H1 (cell line): ENCODE data around the gene GSG1L. TPM values are rescaled to one million over a fixed set of nuclear protein-coding genes. Genes with fewer than 3 reads are reported as not detected.

Experiments
- CTCF ChIA-PET: fragments of 300-600 bp; sonication (Branson Sonifier 250); formaldehyde crosslinking; loops from one replicate; lab custom pipeline; 2021; ENCODE audit not compliant: partially characterized antibody; lab: Charles Lee
- POLR2A ChIA-PET: fragments of 300-600 bp; sonication (Branson Sonifier 250); formaldehyde crosslinking; loops from one replicate; lab custom pipeline; 2021; ENCODE audit warnings: inconsistent platforms; ENCODE audit not compliant: partially characterized antibody; lab: Charles Lee
- DNase-seq, 2 experiments: peaks; one replicate each; pipeline versions ENCODE4 v3.0.0 to v3.0.0-alpha.2; 2010 to 2022; ENCODE audit warnings: low spot score in 2 of 2, low read depth in 1 of 2, mixed read lengths in 1 of 2
- FAIRE-seq: peaks from 2 replicates; lab custom pipeline; 2011; peaks lifted over from hg19 to GRCh38; lab: Jason Lieb, UNC
- H2AFZ ChIP-seq: 2 replicates; pipeline ENCODE4 v1.8.1; 2012; ENCODE audit warnings: low read length, inconsistent platforms
- H2AK5ac ChIP-seq: 2 replicates; pipeline ENCODE4 v1.6.1; 2013; ENCODE audit warnings: low read depth, low read length
- H2BK120ac ChIP-seq: replicated peaks from 2 replicates; pipeline ENCODE3; 2013; ENCODE audit warnings: low read depth, low read length, inconsistent platforms
- H2BK12ac ChIP-seq: 2 replicates; pipeline ENCODE4 v1.6.1; 2013; ENCODE audit warnings: low read depth, low read length
- H2BK15ac ChIP-seq: 2 replicates; pipeline ENCODE4 v1.6.1; 2013; ENCODE audit warnings: low read length
- H2BK20ac ChIP-seq: 2 replicates; pipeline ENCODE4 v1.6.1; 2013; ENCODE audit warnings: low read length
- H2BK5ac ChIP-seq: 2 replicates; pipeline ENCODE4 v1.6.1; 2013; ENCODE audit warnings: low read depth, low read length
- H3K14ac ChIP-seq: 2 replicates; pipeline ENCODE4 v1.6.1; 2013; ENCODE audit warnings: inconsistent platforms; ENCODE audit not compliant: insufficient read length
- H3K18ac ChIP-seq: 2 replicates; pipeline ENCODE4 v1.6.1; 2013; ENCODE audit warnings: low read length; ENCODE audit errors: extremely low read depth
- H3K23ac ChIP-seq: 2 replicates; pipeline ENCODE4 v1.6.1; 2013; ENCODE audit warnings: inconsistent platforms; ENCODE audit not compliant: insufficient read length
- H3K23me2 ChIP-seq: 2 replicates; pipeline ENCODE4 v1.6.1; 2013; ENCODE audit warnings: low read depth, low read length
- H3K27ac ChIP-seq: 2 replicates; pipeline ENCODE4 v1.6.1; 2011; ENCODE audit warnings: low read depth, low read length, inconsistent platforms
- H3K27me3 ChIP-seq, 4 experiments: replicated peaks in 1 of 4; 1 replicate in 1 of 4; 2 replicates in 3 of 4; pipeline versions ENCODE4 v1.6.1 to v1.8.1; 2011 to 2013; ENCODE audit warnings: low read length in 3 of 4, mild to moderate bottlenecking in 3 of 4, inconsistent platforms in 2 of 4, mixed read lengths in 2 of 4, moderate library complexity in 1 of 4; ENCODE audit not compliant: control insufficient read depth in 3 of 4, insufficient read depth in 3 of 4; ENCODE audit errors: extremely low read depth in 1 of 4
- H3K36me3 ChIP-seq, 4 experiments: 2 replicates each; pipeline versions ENCODE4 v1.6.1 to v1.8.1; 2011 to 2013; ENCODE audit warnings: mild to moderate bottlenecking in 4 of 4, low read length in 3 of 4, moderate library complexity in 2 of 4, control low read depth in 1 of 4, inconsistent platforms in 1 of 4; ENCODE audit not compliant: insufficient read depth in 4 of 4, control insufficient read depth in 2 of 4
- H3K4ac ChIP-seq: replicated peaks from 2 replicates; pipeline ENCODE3; 2013; ENCODE audit warnings: low read length, low read depth, mixed read lengths, inconsistent platforms; ENCODE audit not compliant: insufficient read length
- H3K4me1 ChIP-seq, 4 experiments: replicated peaks in 1 of 4; 1 replicate in 1 of 4; 2 replicates in 3 of 4; pipeline versions ENCODE4 v1.6.1 to v1.8.1; 2011 to 2013; ENCODE audit warnings: low read length in 3 of 4, inconsistent platforms in 2 of 4, mixed read lengths in 1 of 4; ENCODE audit not compliant: insufficient read depth in 4 of 4, control insufficient read depth in 3 of 4
- H3K4me2 ChIP-seq, 2 experiments: 2 replicates each; pipeline versions ENCODE4 v1.6.1 to v1.8.1; 2011 to 2013; ENCODE audit warnings: low read depth in 2 of 2, low read length in 2 of 2, control low read depth in 1 of 2, inconsistent platforms in 1 of 2, mild to moderate bottlenecking in 1 of 2; ENCODE audit not compliant: insufficient read depth in 1 of 2
- H3K4me3 ChIP-seq, 4 experiments: fragments of 200-600, 300-600 bp in 1 of 4; sonication (generic), shearing (Covaris generic), sonication (Bioruptor Twin) in 1 of 4; 2 replicates each; pipeline versions ENCODE4 v1.5.1 to v1.8.1; 2011 to 2016; ENCODE audit warnings: low read length in 4 of 4, low read depth in 3 of 4, control low read depth in 2 of 4, inconsistent platforms in 2 of 4, mild to moderate bottlenecking in 2 of 4, mixed read lengths in 1 of 4, moderate library complexity in 1 of 4; ENCODE audit not compliant: insufficient read depth in 2 of 4; ENCODE audit errors: extremely low read depth in 1 of 4
- H3K56ac ChIP-seq: replicated peaks from 2 replicates; pipeline ENCODE3; 2013; ENCODE audit warnings: low read depth, mild to moderate bottlenecking, mixed read lengths, low read length, inconsistent platforms; ENCODE audit not compliant: insufficient read length
- H3K79me1 ChIP-seq: 2 replicates; pipeline ENCODE4 v1.6.1; 2013; ENCODE audit warnings: low read depth, low read length, control low read depth
- H3K79me2 ChIP-seq, 2 experiments: 2 replicates each; pipeline versions ENCODE4 v1.6.1 to v1.8.1; 2012 to 2013; ENCODE audit warnings: low read length in 2 of 2, mild to moderate bottlenecking in 2 of 2, inconsistent platforms in 1 of 2; ENCODE audit not compliant: insufficient read depth in 2 of 2, control insufficient read depth in 1 of 2
- H3K9ac ChIP-seq, 4 experiments: replicated peaks in 1 of 4; 1 replicate in 1 of 4; 2 replicates in 3 of 4; pipeline versions ENCODE4 v1.6.1 to v1.8.1; 2011 to 2013; ENCODE audit warnings: low read depth in 3 of 4, low read length in 3 of 4, control low read depth in 2 of 4, mild to moderate bottlenecking in 2 of 4, moderate library complexity in 2 of 4, inconsistent platforms in 1 of 4; ENCODE audit errors: extremely low read depth in 1 of 4
- H3K9me3 ChIP-seq, 2 experiments: 2 replicates each; pipeline versions ENCODE4 v1.6.1 to v1.8.1; 2012 to 2013; ENCODE audit warnings: mild to moderate bottlenecking in 2 of 2, moderate library complexity in 2 of 2, control low read depth in 1 of 2, inconsistent platforms in 1 of 2, low read depth in 1 of 2, low read length in 1 of 2, mixed read lengths in 1 of 2; ENCODE audit not compliant: insufficient read depth in 2 of 2
- H4K20me1 ChIP-seq, 2 experiments: replicated peaks in 1 of 2; 2 replicates each; pipeline versions ENCODE3 to v1.8.1; 2011 to 2013; ENCODE audit warnings: inconsistent platforms in 2 of 2, low read length in 2 of 2, mild to moderate bottlenecking in 1 of 2; ENCODE audit not compliant: insufficient read depth in 2 of 2, control insufficient read depth in 1 of 2
- H4K5ac ChIP-seq: 2 replicates; pipeline ENCODE4 v1.6.1; 2013; ENCODE audit warnings: low read length, low read depth, mixed read lengths, inconsistent platforms; ENCODE audit not compliant: insufficient read length
- H4K8ac ChIP-seq: 2 replicates; pipeline ENCODE4 v1.8.0; 2013; ENCODE audit warnings: mild to moderate bottlenecking, moderate library complexity, low read length, inconsistent platforms; ENCODE audit not compliant: insufficient read depth; ENCODE audit errors: extremely low read depth
- H4K91ac ChIP-seq: replicated peaks from 2 replicates; pipeline ENCODE3; 2013; ENCODE audit warnings: low read length, mixed read lengths, inconsistent platforms; ENCODE audit not compliant: insufficient read length
- ATF2 ChIP-seq: IDR thresholded peaks from 2 replicates; pipeline ENCODE4 v1.6.1; 2012; ENCODE audit warnings: low read length, inconsistent platforms
- CBX8 ChIP-seq: fragments of 300-800, 300-1000 bp; sonication (generic); IDR thresholded peaks from 2 replicates; pipeline ENCODE4 v1.7.1; 2016; ENCODE audit warnings: low read depth, low read length, borderline replicate concordance
- CREB1 ChIP-seq: IDR thresholded peaks from 2 replicates; pipeline ENCODE4 v1.6.1; 2012; ENCODE audit warnings: inconsistent platforms
- EGR1 ChIP-seq: IDR thresholded peaks from 2 replicates; pipeline ENCODE4 v1.6.1; 2011; ENCODE audit warnings: low read depth, low read length, borderline replicate concordance
- EZH2 ChIP-seq: fragments of 200-600 bp; sonication (generic); IDR thresholded peaks from 2 replicates; pipeline ENCODE4 v1.7.1; 2012; ENCODE audit warnings: low read depth, mild to moderate bottlenecking, moderate library complexity, low read length, inconsistent platforms; ENCODE audit not compliant: severe bottlenecking
- GABPA ChIP-seq: IDR thresholded peaks from 2 replicates; pipeline ENCODE4 v1.6.1; 2011; ENCODE audit warnings: mild to moderate bottlenecking, low read length, moderate library complexity, borderline replicate concordance; ENCODE audit not compliant: insufficient read depth
- KDM1A ChIP-seq: fragments of 200-600, 300-600 bp; sonication (generic); IDR thresholded peaks from 2 replicates; pipeline ENCODE4 v1.7.1; 2016; ENCODE audit warnings: mild to moderate bottlenecking, low read length, borderline replicate concordance
- MAFK ChIP-seq: IDR thresholded peaks from 2 replicates; pipeline ENCODE4 v1.6.1; 2012; ENCODE audit warnings: low read depth, mild to moderate bottlenecking, improper control_type of control experiment, low read length
- SP1 ChIP-seq: IDR thresholded peaks from 2 replicates; pipeline ENCODE4 v1.6.1; 2011; ENCODE audit warnings: low read depth, low read length
- SP4 ChIP-seq: IDR thresholded peaks from 2 replicates; pipeline ENCODE4 v1.6.1; 2012; ENCODE audit warnings: low read length, inconsistent platforms
- TBP ChIP-seq: IDR thresholded peaks from 2 replicates; pipeline ENCODE4 v1.6.1; 2011; ENCODE audit warnings: low read depth, low read length, improper control_type of control experiment
- TCF12 ChIP-seq: IDR thresholded peaks from 2 replicates; pipeline ENCODE4 v1.6.1; 2011; ENCODE audit warnings: low read depth, mild to moderate bottlenecking, low read length
- WGBS, 2 experiments: shearing (Covaris generic) in 1 of 2; methylation state at CpG; one replicate each; pipeline versions ENCODE4 v1.1.6 to v1.1.7; 2013 to 2015; ENCODE audit warnings: low lambda C conversion rate in 2 of 2, mixed read lengths in 2 of 2, inconsistent platforms in 1 of 2, low coverage in 1 of 2, missing lambda C conversion rate in 1 of 2; ENCODE audit not compliant: insufficient replicate concordance in 2 of 2, insufficient coverage in 1 of 2, insufficient read length in 1 of 2; ENCODE audit errors: extremely low coverage in 1 of 2, missing lambda C conversion rate in 1 of 2; 5-methylcytosine and 5-hydroxymethylcytosine counted together
- polyA plus RNA-seq, 7 experiments: library from polyadenylated mRNA; depleted of rRNA in 3 of 7; stranded (reverse) in 5 of 7; unstranded in 2 of 7; fragments of >200 nt in 5 of 7; fragments of 200-250 nt in 2 of 7; gene quantifications; 1 replicate in 5 of 7; 2 replicates in 1 of 7; 4 replicates in 1 of 7; pipeline versions ENCODE4 v1.2.1 to v1.2.3, GENCODE V29; 2011 to 2013; ENCODE audit warnings: missing spikeins in 2 of 7, mixed read lengths in 2 of 7
- total RNA-seq: library from RNA; stranded (reverse); fragmentation: NEBNext Ultra II Directional; extraction: Animal tissue kit (Norgen Biotek cat#: 25700); gene quantifications from 2 replicates; pipeline ENCODE4 v1.2.1, GENCODE V29; 2021
- TF ChIP-seq, protein P1 (sequence below): IDR thresholded peaks from 2 replicates; pipeline ENCODE4 v1.6.1; 2011; ENCODE audit warnings: low read depth, mild to moderate bottlenecking, low read length; ENCODE audit not compliant: insufficient read depth

The GSG1L gene
- total and polyA plus RNA-seq, 2 of the 8 experiments (the other 6 are each of a cell fraction or from before 2014, with no cell fraction given) = 0.71 to 1.1 TPM

- H3K9me3 ChIP-seq = no peaks in the 10 kb centered on the region
- FAIRE-seq (no peak), DNase-seq (no peak)
- no peaks in the 10 kb centered on the region for H3K79me2 ChIP-seq
- H3K4ac ChIP-seq = no peak overlapping the region
- POLR2A ChIA-PET = no interaction called here
- no peak overlapping the region for H3K4me3 ChIP-seq
- no peaks in the 10 kb centered on the region; a peak in 2 of 7 replicates for H3K27me3 ChIP-seq
- no peaks in the 10 kb centered on the region for H4K20me1 ChIP-seq
- H3K4me1 ChIP-seq = peaks cover 0 to 4% (median 0%) of the 10 kb centered on the region in 4 experiments; a peak in 1 of 7 replicates
- H3K9ac ChIP-seq = no peak overlapping the region
- no peak overlapping the region for H2AK5ac ChIP-seq
- H3K56ac ChIP-seq = no peak overlapping the region
- no peak overlapping the region for H2BK120ac ChIP-seq
- no peak overlapping the region for H3K23ac ChIP-seq
- H3K79me1 ChIP-seq = no peaks in the 10 kb centered on the region
- H4K5ac ChIP-seq = no peak overlapping the region
- H2BK12ac ChIP-seq = no peak overlapping the region
- H4K91ac ChIP-seq = no peak overlapping the region
- WGBS, 2 experiments = 87% methylated on average over 6 of the region's 7 CpGs; no CpG with 5 or more reads in 1 of the 2 experiments
- H3K14ac ChIP-seq = no peak overlapping the region
- H3K18ac ChIP-seq = no peak overlapping the region
- 0 out of 2 replicates have a peak overlapping the region, but pooled peaks have one; percentile 5 for H2BK15ac ChIP-seq
- CTCF ChIA-PET = interaction anchor here (1.7 kb wide), 1 partner anchor 79 kb away, joined by 5 read pairs; no protein-coding TSS in a partner anchor
- H3K36me3 ChIP-seq = no peaks in the 10 kb centered on the region
- no peaks in the 10 kb centered on the region for H3K23me2 ChIP-seq
- H3K4me2 ChIP-seq = no peak overlapping the region
- no peak overlapping the region for H2BK5ac ChIP-seq
- no peak overlapping the region for H2AFZ ChIP-seq
- H4K8ac ChIP-seq = no peak overlapping the region
- no peak overlapping the region for H3K27ac ChIP-seq
- no peak overlapping the region for H2BK20ac ChIP-seq
- TF ChIP-seq TCF12 = no peak
- no peak for TF ChIP-seq SP4
- TF ChIP-seq ATF2 = no peak
- TF ChIP-seq EZH2 = no peak
- TF ChIP-seq MAFK = no peak
- TF ChIP-seq CREB1 = no peak
- no peak for TF ChIP-seq KDM1A
- TF ChIP-seq CBX8 = no peak
- TF ChIP-seq SP1 = no peak
- no peak for TF ChIP-seq EGR1
- TF ChIP-seq GABPA = no peak
- TF ChIP-seq TBP = no peak
- TF ChIP-seq, protein P1, sequence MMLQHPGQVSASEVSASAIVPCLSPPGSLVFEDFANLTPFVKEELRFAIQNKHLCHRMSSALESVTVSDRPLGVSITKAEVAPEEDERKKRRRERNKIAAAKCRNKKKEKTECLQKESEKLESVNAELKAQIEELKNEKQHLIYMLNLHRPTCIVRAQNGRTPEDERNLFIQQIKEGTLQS = no peak
Observed at GRCh38 chr16:28051486-28051885, 12.0 kb downstream of the GSG1L start.
